GM12878 (cell line): ENCODE results near the gene ELK3.

Source experiments
- BMI1 ChIP-seq: fragments of 450-650 bp; IDR thresholded peaks from 2 replicates; pipeline ENCODE4 v1.6.1; 2016; ENCODE audit warnings: mild to moderate bottlenecking, moderate library complexity, borderline replicate concordance
- POLR2A ChIP-seq: IDR thresholded peaks from 2 replicates; pipeline ENCODE4 v1.6.1; 2011; ENCODE audit warnings: low read depth, mild to moderate bottlenecking, low read length
- RBBP5 ChIP-seq: fragments of 200-600 bp; sonication (generic); conservative IDR thresholded peaks from 2 replicates; pipeline ENCODE4 v1.6.1; 2016
- RELA ChIP-seq: fragments of 450-650 bp; IDR thresholded peaks from 2 replicates; pipeline ENCODE4 v1.8.0; 2014; ENCODE audit warnings: borderline replicate concordance; ENCODE audit not compliant: partially characterized antibody
- SIX5 ChIP-seq: IDR thresholded peaks from 2 replicates; pipeline ENCODE4 v1.6.1; 2011; ENCODE audit warnings: mild to moderate bottlenecking, low read depth, low read length, moderate library complexity; ENCODE audit not compliant: severe bottlenecking
- SRF ChIP-seq, 2 experiments: IDR thresholded peaks; 2 replicates each; pipeline ENCODE4 v1.6.1; 2011; ENCODE audit warnings: low read depth in 2 of 2, low read length in 2 of 2, mild to moderate bottlenecking in 1 of 2, moderate library complexity in 1 of 2
- TARDBP ChIP-seq: IDR thresholded peaks from 2 replicates; pipeline ENCODE4 v1.6.1; 2016; ENCODE audit warnings: borderline replicate concordance
- ZBED1 ChIP-seq: IDR thresholded peaks from 2 replicates; pipeline ENCODE4 v1.6.1; 2016; ENCODE audit warnings: borderline replicate concordance
- ZNF274 ChIP-seq: IDR thresholded peaks from one replicate; pipeline ENCODE4 v1.8.0; 2011; ENCODE audit not compliant: insufficient read length, insufficient read depth
- TF ChIP-seq, protein P1 (sequence below), 3 experiments: IDR thresholded peaks in 2 of 3; conservative IDR thresholded peaks in 1 of 3; 2 replicates each; pipeline ENCODE4 v1.5.1; 2011; ENCODE audit warnings: low read depth in 3 of 3, low read length in 3 of 3, mild to moderate bottlenecking in 3 of 3, control low read depth in 2 of 3, moderate library complexity in 2 of 3, inconsistent platforms in 1 of 3, mixed read lengths in 1 of 3; ENCODE audit not compliant: control insufficient read depth in 2 of 3, insufficient read depth in 1 of 3; ENCODE audit errors: extremely low read depth in 1 of 3
- TF ChIP-seq, protein P2 (sequence below): fragments of 450-650 bp; IDR thresholded peaks from 2 replicates; pipeline ENCODE4 v1.6.1; 2016; ENCODE audit warnings: mild to moderate bottlenecking, moderate library complexity, borderline replicate concordance
- TF ChIP-seq, protein P3 (sequence below): IDR thresholded peaks from 2 replicates; pipeline ENCODE4 v1.6.1; 2012; ENCODE audit warnings: low read depth, low read length, improper control_type of control experiment
- TF ChIP-seq, protein P4 (sequence below): IDR thresholded peaks from 2 replicates; pipeline ENCODE4 v1.6.1; 2011; ENCODE audit warnings: low read depth, low read length, improper control_type of control experiment, borderline replicate concordance
- TF ChIP-seq, protein P5 (sequence below): IDR thresholded peaks from 2 replicates; pipeline ENCODE4 v1.6.1; 2011; ENCODE audit warnings: low read depth, mild to moderate bottlenecking, low read length, moderate library complexity, borderline replicate concordance; ENCODE audit errors: extremely low read depth

DNA sequence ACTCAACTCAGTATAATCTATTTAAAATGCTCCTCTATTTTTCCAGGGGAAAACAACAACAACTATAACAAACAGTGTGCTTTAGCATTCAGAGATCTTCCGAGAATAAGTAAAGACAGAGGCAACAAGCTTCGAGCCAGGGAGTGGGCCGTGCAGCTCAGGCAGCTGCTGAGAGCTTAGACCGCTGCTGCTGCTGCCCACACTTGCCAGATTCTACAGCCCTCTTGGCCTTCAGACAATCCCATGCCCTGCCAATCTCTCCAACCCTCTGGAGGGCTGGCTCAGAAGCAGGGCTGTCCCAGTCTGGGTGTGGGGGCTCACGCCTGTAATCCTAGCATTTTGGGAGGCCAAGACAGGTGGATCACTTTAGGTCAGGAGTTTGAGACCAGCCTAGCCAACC lies 23.4 kb upstream of the ELK3 start:
- TF ChIP-seq POLR2A = no peak
- TF ChIP-seq RBBP5 = no peak
- TF ChIP-seq, protein P1, sequence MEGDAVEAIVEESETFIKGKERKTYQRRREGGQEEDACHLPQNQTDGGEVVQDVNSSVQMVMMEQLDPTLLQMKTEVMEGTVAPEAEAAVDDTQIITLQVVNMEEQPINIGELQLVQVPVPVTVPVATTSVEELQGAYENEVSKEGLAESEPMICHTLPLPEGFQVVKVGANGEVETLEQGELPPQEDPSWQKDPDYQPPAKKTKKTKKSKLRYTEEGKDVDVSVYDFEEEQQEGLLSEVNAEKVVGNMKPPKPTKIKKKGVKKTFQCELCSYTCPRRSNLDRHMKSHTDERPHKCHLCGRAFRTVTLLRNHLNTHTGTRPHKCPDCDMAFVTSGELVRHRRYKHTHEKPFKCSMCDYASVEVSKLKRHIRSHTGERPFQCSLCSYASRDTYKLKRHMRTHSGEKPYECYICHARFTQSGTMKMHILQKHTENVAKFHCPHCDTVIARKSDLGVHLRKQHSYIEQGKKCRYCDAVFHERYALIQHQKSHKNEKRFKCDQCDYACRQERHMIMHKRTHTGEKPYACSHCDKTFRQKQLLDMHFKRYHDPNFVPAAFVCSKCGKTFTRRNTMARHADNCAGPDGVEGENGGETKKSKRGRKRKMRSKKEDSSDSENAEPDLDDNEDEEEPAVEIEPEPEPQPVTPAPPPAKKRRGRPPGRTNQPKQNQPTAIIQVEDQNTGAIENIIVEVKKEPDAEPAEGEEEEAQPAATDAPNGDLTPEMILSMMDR (IDR thresholded peaks at IDR 0.05 in 2 of 3, conservative IDR thresholded peaks at IDR 0.05 in 1 of 3; ENCODE audit: control insufficient read depth in 2 of 3, extremely low read depth in 1 of 3, insufficient read depth in 1 of 3, low read depth in 3 of 3, low read length in 3 of 3) = no peak
- TF ChIP-seq, protein P2, sequence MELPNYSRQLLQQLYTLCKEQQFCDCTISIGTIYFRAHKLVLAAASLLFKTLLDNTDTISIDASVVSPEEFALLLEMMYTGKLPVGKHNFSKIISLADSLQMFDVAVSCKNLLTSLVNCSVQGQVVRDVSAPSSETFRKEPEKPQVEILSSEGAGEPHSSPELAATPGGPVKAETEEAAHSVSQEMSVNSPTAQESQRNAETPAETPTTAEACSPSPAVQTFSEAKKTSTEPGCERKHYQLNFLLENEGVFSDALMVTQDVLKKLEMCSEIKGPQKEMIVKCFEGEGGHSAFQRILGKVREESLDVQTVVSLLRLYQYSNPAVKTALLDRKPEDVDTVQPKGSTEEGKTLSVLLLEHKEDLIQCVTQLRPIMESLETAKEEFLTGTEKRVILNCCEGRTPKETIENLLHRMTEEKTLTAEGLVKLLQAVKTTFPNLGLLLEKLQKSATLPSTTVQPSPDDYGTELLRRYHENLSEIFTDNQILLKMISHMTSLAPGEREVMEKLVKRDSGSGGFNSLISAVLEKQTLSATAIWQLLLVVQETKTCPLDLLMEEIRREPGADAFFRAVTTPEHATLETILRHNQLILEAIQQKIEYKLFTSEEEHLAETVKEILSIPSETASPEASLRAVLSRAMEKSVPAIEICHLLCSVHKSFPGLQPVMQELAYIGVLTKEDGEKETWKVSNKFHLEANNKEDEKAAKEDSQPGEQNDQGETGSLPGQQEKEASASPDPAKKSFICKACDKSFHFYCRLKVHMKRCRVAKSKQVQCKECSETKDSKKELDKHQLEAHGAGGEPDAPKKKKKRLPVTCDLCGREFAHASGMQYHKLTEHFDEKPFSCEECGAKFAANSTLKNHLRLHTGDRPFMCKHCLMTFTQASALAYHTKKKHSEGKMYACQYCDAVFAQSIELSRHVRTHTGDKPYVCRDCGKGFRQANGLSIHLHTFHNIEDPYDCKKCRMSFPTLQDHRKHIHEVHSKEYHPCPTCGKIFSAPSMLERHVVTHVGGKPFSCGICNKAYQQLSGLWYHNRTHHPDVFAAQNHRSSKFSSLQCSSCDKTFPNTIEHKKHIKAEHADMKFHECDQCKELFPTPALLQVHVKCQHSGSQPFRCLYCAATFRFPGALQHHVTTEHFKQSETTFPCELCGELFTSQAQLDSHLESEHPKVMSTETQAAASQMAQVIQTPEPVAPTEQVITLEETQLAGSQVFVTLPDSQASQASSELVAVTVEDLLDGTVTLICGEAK = no peak
- TF ChIP-seq SIX5 = no peak
- TF ChIP-seq ZNF274 = no peak
- TF ChIP-seq, protein P3, sequence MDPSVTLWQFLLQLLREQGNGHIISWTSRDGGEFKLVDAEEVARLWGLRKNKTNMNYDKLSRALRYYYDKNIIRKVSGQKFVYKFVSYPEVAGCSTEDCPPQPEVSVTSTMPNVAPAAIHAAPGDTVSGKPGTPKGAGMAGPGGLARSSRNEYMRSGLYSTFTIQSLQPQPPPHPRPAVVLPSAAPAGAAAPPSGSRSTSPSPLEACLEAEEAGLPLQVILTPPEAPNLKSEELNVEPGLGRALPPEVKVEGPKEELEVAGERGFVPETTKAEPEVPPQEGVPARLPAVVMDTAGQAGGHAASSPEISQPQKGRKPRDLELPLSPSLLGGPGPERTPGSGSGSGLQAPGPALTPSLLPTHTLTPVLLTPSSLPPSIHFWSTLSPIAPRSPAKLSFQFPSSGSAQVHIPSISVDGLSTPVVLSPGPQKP = no peak
- no peak for TF ChIP-seq SRF (IDR thresholded peaks at IDR 0.05; ENCODE audit: low read depth in 2 of 2, low read length in 2 of 2)
- TF ChIP-seq, protein P4, sequence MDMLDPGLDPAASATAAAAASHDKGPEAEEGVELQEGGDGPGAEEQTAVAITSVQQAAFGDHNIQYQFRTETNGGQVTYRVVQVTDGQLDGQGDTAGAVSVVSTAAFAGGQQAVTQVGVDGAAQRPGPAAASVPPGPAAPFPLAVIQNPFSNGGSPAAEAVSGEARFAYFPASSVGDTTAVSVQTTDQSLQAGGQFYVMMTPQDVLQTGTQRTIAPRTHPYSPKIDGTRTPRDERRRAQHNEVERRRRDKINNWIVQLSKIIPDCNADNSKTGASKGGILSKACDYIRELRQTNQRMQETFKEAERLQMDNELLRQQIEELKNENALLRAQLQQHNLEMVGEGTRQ = no peak
- TF ChIP-seq, protein P5, sequence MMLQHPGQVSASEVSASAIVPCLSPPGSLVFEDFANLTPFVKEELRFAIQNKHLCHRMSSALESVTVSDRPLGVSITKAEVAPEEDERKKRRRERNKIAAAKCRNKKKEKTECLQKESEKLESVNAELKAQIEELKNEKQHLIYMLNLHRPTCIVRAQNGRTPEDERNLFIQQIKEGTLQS = no peak
- TF ChIP-seq RELA = no peak
- TF ChIP-seq BMI1 = no peak
- no peak for TF ChIP-seq ZBED1
- no peak for TF ChIP-seq TARDBP
